Adrenal gland (tissue), 12 donors: ENCODE results near the gene CSRP1. TPM values are rescaled to one million over a fixed set of nuclear protein-coding genes. Genes with fewer than 3 reads are reported as not detected.
"Not testable (repeated sequence)": the region's sequence is repeated elsewhere in the genome, so short reads cannot be mapped to it uniquely, and the experiment has no call there.

Source experiments
- DNase-seq, 7 donors: peaks; one replicate each; pipeline ENCODE4 v3.0.0-alpha.2; 2019 to 2020
- H3K27ac ChIP-seq, 5 donors: fragments of 200-600 bp; sonication (generic) in 4 of 5; 1 replicate in 3 of 5; 2 replicates in 2 of 5; pipeline versions ENCODE4 v1.5.1 to v1.8.0; 2016 to 2020; ENCODE audit warnings: mild to moderate bottlenecking in 1 of 5
- H3K27me3 ChIP-seq: fragments of 200-600 bp; 2 replicates; pipeline ENCODE4 v1.8.0; 2021
- H3K36me3 ChIP-seq, 2 donors: fragments of 200-600 bp; replicated peaks in 1 of 2; 1 replicate in 1 of 2; 2 replicates in 1 of 2; pipeline versions ENCODE4 v1.5.1 to v1.8.0; 2018 to 2022
- H3K4me1 ChIP-seq, 2 donors: fragments of 200-600 bp; replicated peaks in 1 of 2; 1 replicate in 1 of 2; 2 replicates in 1 of 2; pipeline versions ENCODE4 v1.5.1 to v1.8.0; 2018 to 2021
- H3K4me3 ChIP-seq, 4 donors: fragments of 200-600 bp; sonication (generic) in 3 of 4; one replicate each; pipeline ENCODE4 v1.5.1; 2016 to 2018
- H3K9me3 ChIP-seq, 3 donors: fragments of 200-600 bp; sonication (generic) in 1 of 3; replicated peaks in 1 of 3; 1 replicate in 2 of 3; 2 replicates in 1 of 3; pipeline versions ENCODE4 v1.5.1 to v1.8.0; 2016 to 2021
- POLR2A ChIP-seq, 2 donors: fragments of 450-650 bp; IDR thresholded peaks; one replicate each; pipeline ENCODE4 v1.6.1; 2017; ENCODE audit warnings: antibody characterized with exemption in 2 of 2, mild to moderate bottlenecking in 2 of 2, moderate library complexity in 1 of 2
- WGBS, 4 donors: extraction: QIAGEN DNeasy Blood & Tissue Kit in 2 of 4; methylation state at CpG; one replicate each; pipeline versions ENCODE4 v1.1.5 to v1.1.7; 2013 to 2017; 5-methylcytosine and 5-hydroxymethylcytosine counted together
- intact Hi-C, 2 donors: fragments of 100-400 bp; cut with DNase I; formaldehyde crosslinking; loops; one replicate each; pipeline versions ENCODE4 v1.14.1 to v1.15.0; 2022 to 2023
- polyA plus RNA-seq, 3 donors: library from polyadenylated mRNA; stranded (reverse); fragments of 200-250 nt in 2 of 3; fragments of 350-450 nt in 1 of 3; fragmentation: Illumina TruSeq in 1 of 3; extraction: RNeasy Lipid Tissue Mini Kit (QIAGEN cat#74804) in 1 of 3; gene quantifications; one replicate each; pipeline ENCODE4 v1.2.3, GENCODE V29; 2013 to 2014
- total RNA-seq, 9 donors: library from RNA; depleted of rRNA in 4 of 9; stranded (reverse); fragments of >200 nt in 4 of 9; fragments of 120-200 nt in 1 of 9; fragmentation: NEBNext Ultra II Directional in 1 of 9; extraction: Animal tissue kit (Norgen Biotek cat#: 25700) in 1 of 9; gene quantifications; one replicate each; pipeline versions ENCODE4 v1.1.0 to v1.2.4, GENCODE V29; 2013 to 2023
- TF ChIP-seq, protein P1 (sequence below), 6 experiments: fragments of 450-650 bp in 4 of 6; fragments of 200-600 bp in 2 of 6; sonication (generic) in 1 of 6; IDR thresholded peaks; 1 replicate in 5 of 6; 2 replicates in 1 of 6; pipeline versions ENCODE4 v1.5.1 to v1.8.0; 2016 to 2021; ENCODE audit warnings: antibody characterized with exemption in 6 of 6, mild to moderate bottlenecking in 2 of 6, moderate library complexity in 1 of 6
- donor health status: healthy with polysubstance abuse.
- donor health status: Bipolar disorder and iron deficiency.
- donor health status: DM: yes; HTN: yes; CAD: no.
- donor health status: DM: no; HTN: no; CAD: no.
- donor health status: DM: no; HTN: no; CAD: no.
- donor health status: DM: yes; HTN: yes; CAD: no.

The CSRP1 gene
- total and polyA plus RNA-seq, 12 donors: 30.5 to 470 (median 138) TPM

- TF ChIP-seq, protein P1, sequence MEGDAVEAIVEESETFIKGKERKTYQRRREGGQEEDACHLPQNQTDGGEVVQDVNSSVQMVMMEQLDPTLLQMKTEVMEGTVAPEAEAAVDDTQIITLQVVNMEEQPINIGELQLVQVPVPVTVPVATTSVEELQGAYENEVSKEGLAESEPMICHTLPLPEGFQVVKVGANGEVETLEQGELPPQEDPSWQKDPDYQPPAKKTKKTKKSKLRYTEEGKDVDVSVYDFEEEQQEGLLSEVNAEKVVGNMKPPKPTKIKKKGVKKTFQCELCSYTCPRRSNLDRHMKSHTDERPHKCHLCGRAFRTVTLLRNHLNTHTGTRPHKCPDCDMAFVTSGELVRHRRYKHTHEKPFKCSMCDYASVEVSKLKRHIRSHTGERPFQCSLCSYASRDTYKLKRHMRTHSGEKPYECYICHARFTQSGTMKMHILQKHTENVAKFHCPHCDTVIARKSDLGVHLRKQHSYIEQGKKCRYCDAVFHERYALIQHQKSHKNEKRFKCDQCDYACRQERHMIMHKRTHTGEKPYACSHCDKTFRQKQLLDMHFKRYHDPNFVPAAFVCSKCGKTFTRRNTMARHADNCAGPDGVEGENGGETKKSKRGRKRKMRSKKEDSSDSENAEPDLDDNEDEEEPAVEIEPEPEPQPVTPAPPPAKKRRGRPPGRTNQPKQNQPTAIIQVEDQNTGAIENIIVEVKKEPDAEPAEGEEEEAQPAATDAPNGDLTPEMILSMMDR (IDR thresholded peaks at IDR 0.05): no peak
- no peak for TF ChIP-seq POLR2A (IDR thresholded peaks at IDR 0.05)
- no peak overlapping the region for H3K4me3 ChIP-seq
- no peak overlapping the region for H3K27ac ChIP-seq
- 75 to 88% (median 83%) methylated on average over 6 of the region's 6 CpGs for WGBS, 4 donors
- DNase-seq: no peak
- H3K4me1 ChIP-seq: peaks cover 13% of the 10 kb centered on the region in 2 donors
- H3K27me3 ChIP-seq: peaks cover 5% of the 10 kb centered on the region
- no peaks in the 10 kb centered on the region for H3K36me3 ChIP-seq
- H3K9me3 ChIP-seq: no peaks in the 10 kb centered on the region
- intact Hi-C loops: no loop called here
These were observed 30.1 kb downstream of the CSRP1 start for GRCh38 chr1:201476670-201477344.

- 65 to 77% (median 71%) methylated on average over 7 to 8 of the region's 8 CpGs for WGBS, 4 donors
- H3K36me3 ChIP-seq: no peaks in the 10 kb centered on the region
- H3K4me3 ChIP-seq: no peak overlapping the region
- TF ChIP-seq, protein P1 (IDR thresholded peaks at IDR 0.05): no peak
- no peak for TF ChIP-seq POLR2A (IDR thresholded peaks at IDR 0.05)
- H3K9me3 ChIP-seq: no peaks in the 10 kb centered on the region
- H3K27me3 ChIP-seq: no peaks in the 10 kb centered on the region
- H3K4me1 ChIP-seq: peaks cover 6 to 11% of the 10 kb centered on the region in 2 donors
- no peak overlapping the region for H3K27ac ChIP-seq
- no peak for DNase-seq
- intact Hi-C loops: no loop called here
These were observed 30.8 kb downstream of the CSRP1 start for GRCh38 chr1:201475915-201476669.

GRCh38 chr1:201475130-201475529 is 31.8 kb downstream of the CSRP1 start:
- no peak for TF ChIP-seq POLR2A (IDR thresholded peaks at IDR 0.05)
- TF ChIP-seq, protein P1 (IDR thresholded peaks at IDR 0.05): no peak
- Histone ChIP-seq H3K9me3 (no peaks in the 10 kb centered on the region), H3K27ac (no peak overlapping the region), H3K4me1 (peaks cover 0 to 3% of the 10 kb centered on the region in 2 donors), H3K4me3 (no peak overlapping the region), H3K36me3 (no peaks in the 10 kb centered on the region), H3K27me3 (no peaks in the 10 kb centered on the region)
- 55 to 67% (median 62%) methylated on average over 2 of the region's 2 CpGs for WGBS, 4 donors
- intact Hi-C loops: no loop called here
- DNase-seq: no peak

DNA sequence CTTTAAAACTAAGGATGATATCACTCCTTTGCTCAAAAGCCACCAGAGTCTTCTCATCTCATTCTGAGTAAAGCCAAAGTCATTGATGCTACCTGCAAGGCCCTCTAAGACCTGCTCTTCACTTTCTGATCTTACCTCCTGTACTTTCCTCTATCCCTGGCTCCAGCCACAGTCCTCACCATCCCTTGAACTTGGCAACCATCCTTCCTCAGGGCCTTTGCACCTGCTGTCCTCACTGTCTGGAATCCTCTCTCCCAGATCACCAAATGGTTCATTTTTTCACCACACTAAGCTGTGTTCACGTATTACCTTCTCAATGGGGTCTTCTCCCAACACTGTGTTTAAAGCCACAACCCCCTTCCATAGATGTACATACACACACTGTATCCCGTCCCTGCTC is 33.6 kb downstream of the CSRP1 start:
- H3K27ac ChIP-seq: no peak overlapping the region
- H3K4me1 ChIP-seq: peaks cover 0 to 5% of the 10 kb centered on the region in 2 donors
- no peak for DNase-seq
- 87 to 100% (median 91%) methylated on average over 2 of the region's 2 CpGs for WGBS, 4 donors
- H3K9me3 ChIP-seq: no peaks in the 10 kb centered on the region
- H3K27me3 ChIP-seq: no peaks in the 10 kb centered on the region
- intact Hi-C loops: no loop called here
- H3K4me3 ChIP-seq: no peak overlapping the region
- H3K36me3 ChIP-seq: no peaks in the 10 kb centered on the region
- TF ChIP-seq, protein P1 (IDR thresholded peaks at IDR 0.05): no peak
- no peak for TF ChIP-seq POLR2A (IDR thresholded peaks at IDR 0.05)

DNA sequence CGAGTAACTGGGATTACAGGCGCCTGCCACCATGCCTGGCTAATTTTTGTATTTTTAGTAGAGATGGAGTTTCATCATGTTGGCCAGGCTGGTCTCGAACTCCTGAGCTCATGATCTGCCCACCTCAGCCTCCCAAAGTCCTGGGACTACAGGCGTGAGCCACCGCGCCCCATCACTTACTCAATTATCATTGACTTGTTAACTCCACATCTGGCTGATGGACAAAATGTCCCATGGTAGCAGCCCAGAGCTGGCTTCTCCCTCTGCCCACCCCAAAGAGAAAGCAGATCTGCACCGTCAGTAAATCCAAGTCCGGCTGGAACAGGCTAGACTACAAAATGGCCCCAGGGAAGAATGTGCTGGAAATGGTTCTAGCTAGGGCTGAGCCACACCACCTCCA is 34.6 kb downstream of the CSRP1 start:
- not testable (repeated sequence) for DNase-seq

More for the DNA sequence above, 34.6 kb downstream of the CSRP1 start:
- WGBS, 4 donors: 93 to 97% (median 95%) methylated on average over 7 to 8 of the region's 8 CpGs
- intact Hi-C loops, H3K9me3 ChIP-seq, H3K4me3 ChIP-seq, H3K36me3 ChIP-seq, H3K27ac ChIP-seq, H3K27me3 ChIP-seq, H3K4me1 ChIP-seq: not testable (repeated sequence)
